HG03521 (cell line): ENCODE measurements around the gene SLC6A1.

Experiments
- ATAC-seq: cut with Tn5 transposase; IDR thresholded peaks from one replicate; pipeline ENCODE4 v1.9.1; 2021; ENCODE audit warnings: mild to moderate bottlenecking, moderate library complexity; ENCODE audit not compliant: unreplicated experiment

The SLC6A1 gene

DNA sequence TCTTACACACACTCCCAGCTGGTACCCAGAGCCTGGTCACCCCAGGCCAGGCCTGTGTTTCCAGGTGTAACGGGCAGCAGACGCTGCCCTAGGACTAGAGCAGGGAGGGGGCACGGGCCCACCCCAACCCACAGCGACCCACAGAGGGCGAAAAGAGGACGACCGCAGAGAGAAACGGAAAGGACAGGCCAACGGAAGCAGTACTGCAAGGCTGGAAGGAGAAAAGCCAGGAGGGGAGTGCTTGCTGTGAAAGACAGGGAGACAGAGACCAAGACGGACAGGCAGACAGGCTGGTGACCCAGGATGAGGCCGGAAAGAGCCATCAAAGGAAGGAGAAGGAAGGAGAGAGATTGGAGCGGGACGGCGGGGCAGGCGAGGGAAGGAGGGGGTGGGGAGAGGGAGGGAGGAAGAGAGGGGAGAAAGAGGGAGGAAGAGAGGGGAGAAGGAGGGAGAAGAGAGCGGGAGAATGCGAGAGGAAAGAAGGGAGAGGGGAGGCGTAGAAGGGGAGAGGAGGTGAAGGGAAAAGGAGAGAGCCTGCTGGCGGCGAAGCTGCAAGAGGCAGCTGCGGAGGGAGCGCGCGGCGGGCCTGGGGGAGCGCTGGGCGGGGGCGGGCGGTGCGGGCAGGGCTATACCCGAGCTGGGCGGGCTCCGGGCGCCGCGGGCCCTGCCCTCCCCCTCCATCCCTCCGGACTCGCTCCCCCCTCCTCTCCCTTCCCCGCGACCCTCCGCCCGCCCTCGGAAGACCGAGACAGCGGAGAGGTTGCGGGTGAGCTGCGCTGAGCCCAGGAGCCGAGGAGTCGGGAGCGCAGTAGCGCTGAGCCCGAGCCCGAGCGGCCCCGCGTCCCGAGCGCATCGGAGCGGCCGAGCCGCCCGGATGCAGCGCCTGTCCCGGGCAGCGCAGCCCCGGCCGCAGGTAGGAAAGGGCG lies at the start of gene SLC6A1:
SLC6A1 (plus strand) TSS at position 732 of the 926 bp plus-strand sequence. CDS start 24,464 bp downstream, outside the sequence.
- ATAC-seq, result no peak

DNA sequence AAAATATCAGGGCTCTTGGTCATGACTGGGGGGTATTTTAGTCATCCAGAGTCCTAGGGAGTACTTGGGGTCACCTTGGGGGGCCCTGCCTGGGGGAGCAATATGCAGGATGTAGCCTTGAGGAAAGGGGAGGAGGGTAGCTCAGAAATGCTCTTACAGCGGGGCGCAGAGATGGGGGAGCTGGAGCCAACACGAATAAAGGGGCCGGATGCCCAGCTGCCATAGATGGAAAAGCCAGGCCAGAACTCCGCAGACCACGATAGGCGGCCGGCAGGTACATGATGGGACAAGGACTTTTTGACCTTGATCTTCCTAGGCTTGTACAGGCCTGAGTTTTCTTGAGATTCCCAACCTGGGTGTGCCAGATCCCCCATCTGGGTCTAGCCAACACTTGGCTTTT lies 47.7 kb upstream of the SLC6A1 start:
- no peak for ATAC-seq

DNA sequence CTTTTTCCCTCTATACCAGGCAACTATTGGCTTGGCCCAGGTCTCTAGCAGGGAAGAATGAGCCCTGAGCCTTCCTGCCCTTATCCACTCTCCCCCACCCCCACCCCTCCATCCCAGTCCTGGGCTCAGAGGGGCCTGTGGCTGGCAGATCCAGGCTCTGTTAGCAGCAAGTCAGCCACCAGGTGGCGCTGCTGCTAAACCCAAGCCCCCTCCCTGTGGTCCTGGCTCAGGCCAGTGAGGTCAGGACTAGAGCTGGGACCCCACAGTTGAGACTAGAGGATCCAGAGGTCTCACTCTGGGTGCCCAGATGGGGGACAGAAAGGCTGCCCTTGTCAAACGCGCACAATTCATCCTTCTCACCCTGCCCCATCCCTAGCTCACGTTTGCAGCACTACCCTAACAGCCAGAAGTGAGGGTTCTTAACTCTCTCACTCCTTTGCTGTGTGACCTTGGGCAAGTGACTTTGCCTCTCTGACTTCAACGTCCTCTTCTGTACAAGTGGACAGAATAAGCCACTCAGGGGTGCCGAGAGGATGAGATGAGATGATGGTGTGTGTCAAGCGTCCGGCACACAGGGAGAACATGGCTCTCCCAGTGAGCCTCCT lies 46.8 kb upstream of the SLC6A1 start:
- ATAC-seq, result no peak

DNA sequence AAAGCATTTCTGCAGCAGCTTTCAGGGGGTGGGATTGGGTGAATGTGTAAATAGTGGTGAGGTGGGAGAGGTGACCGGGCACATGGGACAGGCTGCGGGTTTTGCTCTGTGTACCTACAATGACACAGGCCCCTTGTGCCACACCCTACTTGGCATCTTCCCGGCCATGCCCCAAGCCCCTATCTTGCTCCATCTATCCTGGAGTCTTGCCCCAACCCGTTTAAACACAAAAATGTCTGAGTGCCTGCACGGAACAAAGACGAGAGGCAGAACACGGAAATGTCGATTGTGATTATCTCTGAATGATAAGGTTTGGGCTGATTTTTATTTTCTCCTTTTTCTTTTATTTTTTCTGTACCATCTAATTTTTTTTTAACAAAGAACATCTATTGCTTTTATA lies 46.0 kb upstream of the SLC6A1 start:
- ATAC-seq, result no peak

DNA sequence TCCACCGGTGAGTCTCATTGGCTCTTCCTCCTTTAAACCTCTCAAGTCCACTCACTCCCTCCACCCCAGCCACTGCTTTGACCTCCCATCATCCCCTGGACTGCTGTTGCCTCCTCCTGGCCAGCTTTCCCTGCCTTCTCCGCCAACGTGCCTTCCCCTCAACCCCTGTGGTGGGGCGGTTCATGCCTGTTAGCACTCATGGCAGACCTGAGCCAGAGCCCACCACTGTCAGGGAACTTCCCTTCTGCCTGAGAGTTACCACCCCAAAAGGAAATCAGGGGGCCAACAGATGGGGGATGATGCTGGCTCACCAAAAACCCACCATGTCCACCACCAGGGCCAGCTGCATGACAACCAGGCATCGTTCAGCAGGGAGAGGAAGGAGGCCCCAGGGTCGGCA lies 44.2 kb upstream of the SLC6A1 start:
- no peak for ATAC-seq

DNA sequence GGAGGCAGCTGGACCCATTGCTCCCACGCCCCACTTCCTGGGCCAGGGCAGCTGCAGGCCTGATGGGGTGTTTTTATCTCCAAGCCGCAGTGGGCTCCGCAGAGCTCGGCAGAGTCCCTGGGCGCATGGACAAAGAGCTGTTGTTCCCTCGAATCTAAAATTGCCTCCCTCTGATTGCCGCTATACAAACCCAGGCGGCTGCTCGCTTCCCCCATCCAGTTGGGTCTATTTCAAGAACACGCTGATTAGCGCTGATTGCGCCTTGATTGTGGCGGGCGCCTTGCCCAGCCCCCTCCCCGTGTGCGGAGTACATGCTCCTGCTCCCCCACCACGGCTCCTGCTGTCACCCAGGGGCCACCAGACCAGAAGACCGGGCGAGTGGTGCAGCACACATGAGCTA lies 43.4 kb upstream of the SLC6A1 start:
- ATAC-seq, result no peak

DNA sequence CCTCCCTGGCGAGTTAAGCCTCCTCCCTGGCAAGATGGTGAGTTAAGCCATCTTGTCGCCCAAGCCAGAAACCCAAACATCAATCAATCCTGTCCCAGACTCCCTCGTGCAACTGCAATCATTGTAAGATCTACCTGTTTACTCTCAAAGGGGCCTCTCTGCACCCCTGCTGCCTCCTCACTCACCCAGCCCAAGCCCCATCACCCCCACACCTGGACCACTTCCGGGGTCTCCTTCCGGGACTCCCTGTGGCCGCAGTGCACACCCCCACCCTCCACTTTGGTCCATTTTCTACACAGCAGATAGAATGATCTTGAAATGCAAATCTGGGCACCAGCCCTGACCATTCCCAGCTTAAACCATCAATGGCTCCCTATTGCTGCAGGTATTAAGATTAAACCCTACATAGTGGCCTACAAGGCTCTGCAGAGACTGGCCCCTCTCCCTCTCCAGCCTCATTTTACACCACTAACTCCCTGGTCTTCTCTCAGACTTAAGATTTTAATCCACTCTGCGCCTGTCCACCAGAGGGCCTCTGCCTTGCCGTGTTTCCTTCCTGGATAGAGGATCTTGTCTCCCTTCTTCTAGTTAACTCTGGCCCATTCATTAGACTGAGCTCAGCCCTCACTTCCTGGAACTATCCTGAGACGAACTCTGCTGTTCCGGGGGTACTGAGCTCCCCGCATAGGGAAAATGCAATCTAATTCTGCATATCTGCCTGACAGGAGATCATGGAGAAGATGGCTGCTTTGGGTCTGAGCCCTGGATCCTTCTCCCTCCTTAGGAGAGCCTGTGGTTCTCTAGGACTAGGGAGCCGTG lies 41.9 kb upstream of the SLC6A1 start:
- ATAC-seq, result no peak

DNA sequence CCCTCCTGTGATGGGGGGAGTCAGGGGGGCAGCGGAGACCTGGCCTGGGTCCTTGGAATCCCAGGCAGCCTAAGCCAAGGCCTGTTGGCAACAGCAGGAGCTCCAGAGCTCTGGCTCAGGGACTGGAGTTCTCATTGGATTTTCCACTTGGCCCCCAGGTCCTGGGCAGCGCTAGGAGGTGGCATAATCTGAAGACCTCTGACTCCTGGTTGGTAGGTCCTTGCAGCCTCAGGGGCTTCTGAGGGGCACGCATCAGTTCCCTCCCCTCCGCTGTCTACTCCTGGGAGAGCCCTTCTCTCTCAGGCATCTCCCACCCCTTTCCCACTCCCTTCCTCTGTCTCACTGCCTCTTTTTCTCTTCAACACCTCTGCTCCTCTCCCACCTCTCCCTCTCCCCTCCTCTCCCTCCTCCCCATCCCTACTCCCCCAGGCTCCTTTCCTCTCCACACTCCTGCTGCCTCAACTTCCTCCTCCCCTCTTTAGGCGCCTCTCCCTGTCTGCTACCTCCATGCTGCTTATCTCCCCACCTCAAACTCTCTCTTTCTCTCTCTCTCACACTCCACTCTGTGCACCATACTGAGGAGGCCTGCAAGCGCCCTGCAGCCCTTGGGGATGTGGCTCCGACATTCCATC lies 41.1 kb upstream of the SLC6A1 start:
- no peak for ATAC-seq

DNA sequence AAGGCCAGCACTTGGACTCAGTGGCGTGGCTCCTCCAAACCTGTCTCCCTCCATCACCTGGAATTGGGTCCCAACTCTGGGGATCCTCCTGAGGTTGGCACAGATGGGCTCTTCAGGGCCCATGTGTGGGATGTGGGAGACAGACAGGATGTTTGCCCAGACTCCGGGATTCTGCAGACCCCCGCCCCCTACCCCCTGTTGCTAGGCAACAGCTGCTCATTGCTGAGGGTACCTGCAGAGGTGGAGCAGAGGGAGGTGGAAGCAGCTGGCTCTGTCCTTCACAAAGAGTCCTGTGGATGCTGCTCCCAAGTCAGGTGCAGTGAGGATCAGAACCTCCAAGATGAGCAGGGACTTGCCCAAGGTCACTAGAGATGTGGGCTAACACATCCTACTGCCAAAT lies 40.0 kb upstream of the SLC6A1 start:
- ATAC-seq, result no peak

DNA sequence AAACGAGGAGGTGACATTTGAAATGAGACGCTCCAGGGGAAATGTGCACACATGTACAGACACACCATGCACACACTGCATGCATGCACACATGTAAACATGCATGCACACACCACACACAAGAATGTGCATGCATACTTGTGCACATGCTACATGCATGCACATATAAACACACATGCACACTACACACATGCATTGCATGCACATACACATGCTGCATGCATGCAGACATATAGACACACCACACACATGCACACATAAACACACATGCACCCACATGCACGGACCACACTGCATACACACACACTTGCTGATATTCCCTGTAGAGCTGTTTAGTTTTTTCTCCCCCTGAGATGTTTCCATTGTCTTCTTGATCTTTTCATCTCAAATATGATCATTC lies 37.8 kb upstream of the SLC6A1 start:
- ATAC-seq, result no peak

DNA sequence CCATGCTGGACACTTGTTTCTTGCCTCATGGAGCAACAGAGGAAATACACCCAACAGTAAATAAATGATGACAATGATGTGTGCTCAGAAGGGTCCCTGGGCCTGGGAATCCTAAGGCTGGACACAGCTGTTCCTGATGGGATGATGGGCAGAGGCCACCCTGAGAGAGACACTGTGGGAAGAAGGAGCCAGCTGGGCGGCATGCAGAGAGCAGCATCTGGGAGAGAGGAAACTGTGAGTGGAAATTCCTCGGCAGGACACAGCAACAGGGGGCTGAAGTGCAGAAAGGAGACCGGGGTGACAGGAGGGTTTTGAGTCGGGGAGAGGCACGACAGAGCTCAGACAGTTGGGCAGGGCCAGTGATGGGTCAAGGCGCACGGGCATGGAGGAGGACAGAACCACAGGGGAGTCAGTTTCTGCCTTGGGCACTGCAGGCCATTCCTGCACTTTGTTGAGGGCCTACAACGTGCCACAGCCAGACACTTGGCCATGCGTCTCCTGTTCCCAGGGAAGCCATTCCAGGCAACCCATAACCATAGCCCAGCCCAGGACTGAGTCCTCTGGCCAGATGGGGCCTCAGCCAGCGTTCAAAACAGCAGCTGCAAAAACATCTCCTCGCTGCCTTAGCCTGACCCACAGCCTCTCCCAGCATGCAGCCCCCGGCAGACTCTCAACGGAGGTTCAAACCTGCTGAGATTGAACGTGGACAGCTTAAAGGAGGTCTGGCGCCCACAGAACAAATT lies 36.7 kb upstream of the SLC6A1 start:
- no peak for ATAC-seq

DNA sequence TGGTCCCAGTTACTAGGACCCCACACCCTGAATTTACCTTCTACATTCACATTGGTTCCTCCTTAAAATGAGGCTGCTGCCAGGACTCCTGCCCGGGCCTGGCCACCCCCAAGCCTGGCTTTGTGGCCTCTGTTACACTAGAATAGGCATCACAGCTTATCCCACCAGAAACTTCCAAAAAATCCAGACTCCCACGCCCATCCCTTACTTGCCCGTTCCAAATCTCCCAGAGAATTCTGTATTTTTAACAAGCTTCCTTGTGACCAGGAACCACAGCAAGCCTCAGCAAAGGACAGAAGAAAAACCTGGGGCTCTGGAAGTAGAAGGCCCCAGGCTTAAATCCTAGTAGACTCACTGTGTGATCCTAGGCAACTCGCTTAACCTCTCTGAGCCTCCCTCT lies 36.0 kb upstream of the SLC6A1 start:
- no peak for ATAC-seq

DNA sequence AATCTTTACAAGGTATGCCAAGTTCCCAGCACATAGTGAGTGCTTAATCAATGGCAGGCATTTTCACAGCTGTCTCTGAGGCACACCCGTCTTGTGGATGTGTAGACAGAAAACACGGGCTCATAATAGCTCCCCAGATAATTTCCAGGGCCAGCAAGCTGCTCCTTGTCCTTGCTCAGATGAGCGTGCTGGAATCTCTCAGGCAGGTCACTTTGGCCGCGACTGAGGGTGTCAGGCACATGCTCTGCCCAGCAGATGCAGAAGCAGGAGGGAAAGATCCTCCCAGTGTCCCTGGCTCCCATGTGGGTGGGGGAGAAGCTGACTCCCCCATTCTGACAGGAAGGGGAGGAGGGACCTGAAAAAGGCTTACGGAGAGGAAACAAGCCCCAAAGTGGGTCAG lies 35.6 kb upstream of the SLC6A1 start:
- no peak for ATAC-seq

DNA sequence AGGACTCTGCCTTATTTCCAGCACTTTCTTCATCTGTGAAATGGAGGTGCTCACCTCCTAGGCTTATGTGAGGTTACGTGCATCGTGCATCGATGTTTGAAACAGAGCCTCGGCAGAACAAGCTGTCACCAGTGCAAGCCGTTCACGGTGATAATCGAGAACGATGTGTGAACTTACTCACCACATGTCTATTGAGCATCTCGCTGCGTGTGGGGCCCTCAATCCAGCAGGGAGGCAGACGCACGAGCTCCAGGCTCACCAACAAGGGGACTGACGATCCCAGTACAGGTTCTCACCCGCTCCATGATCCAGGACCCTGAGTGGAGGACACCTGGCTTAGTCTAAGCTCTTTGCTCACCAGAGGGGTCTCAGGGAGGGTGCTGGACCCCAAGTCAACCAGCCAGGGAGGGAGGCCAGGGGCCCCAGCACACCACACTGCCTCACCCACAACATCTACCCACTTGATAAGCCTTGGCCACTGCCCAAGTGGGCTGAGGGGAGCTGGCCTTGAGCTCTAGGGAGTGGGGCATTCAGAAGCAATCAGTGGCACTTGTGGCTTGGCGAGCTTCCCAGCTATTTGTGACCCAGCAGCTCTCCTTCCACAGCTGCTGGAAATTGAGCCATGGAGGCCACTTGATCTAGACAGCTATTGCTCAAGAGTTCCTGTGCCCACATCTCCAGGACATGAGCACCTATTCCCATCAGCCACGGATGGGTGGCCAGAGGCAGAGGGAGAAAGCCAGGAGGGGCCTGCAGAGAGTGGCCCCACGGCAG lies 34.4 kb upstream of the SLC6A1 start:
- no peak for ATAC-seq

DNA sequence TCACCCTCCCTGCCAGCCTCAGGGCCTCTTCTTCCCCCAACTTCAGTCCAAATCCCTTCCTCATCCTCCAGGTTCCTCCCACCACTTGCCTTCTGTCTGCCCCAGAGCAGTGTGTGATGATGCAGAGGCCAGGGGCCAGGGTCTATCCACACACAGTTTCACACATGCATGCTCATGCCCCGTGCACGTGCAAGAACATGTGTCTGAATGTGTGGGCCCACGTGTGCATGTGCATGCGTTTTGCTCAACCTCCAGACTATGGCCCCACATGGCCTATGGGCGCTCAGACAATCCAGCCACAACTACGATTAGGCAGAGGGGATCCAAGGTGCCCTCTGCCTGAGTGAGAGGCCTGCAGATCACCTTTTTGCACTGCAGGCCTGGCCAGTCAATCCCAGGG lies 32.3 kb upstream of the SLC6A1 start:
- ATAC-seq, result no peak

DNA sequence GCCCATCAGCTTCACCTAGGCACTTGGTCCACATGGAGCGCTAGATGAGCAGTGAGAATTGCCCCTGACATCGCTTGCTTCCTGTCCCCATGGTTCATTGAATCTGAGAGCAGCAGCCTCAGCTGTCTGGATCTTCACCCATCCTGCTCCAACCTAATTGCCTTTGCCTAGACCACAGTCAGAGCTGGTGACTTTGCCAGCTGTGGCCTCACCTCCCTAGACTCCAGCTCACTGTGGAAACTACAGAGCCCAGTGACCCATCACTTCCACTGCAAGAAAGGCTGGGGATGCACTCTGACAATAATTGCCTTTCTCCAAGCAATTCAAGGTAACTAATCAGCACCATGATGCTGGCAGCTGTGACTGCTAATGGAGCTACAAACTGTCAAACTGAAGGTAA lies 30.6 kb upstream of the SLC6A1 start:
- no peak for ATAC-seq

DNA sequence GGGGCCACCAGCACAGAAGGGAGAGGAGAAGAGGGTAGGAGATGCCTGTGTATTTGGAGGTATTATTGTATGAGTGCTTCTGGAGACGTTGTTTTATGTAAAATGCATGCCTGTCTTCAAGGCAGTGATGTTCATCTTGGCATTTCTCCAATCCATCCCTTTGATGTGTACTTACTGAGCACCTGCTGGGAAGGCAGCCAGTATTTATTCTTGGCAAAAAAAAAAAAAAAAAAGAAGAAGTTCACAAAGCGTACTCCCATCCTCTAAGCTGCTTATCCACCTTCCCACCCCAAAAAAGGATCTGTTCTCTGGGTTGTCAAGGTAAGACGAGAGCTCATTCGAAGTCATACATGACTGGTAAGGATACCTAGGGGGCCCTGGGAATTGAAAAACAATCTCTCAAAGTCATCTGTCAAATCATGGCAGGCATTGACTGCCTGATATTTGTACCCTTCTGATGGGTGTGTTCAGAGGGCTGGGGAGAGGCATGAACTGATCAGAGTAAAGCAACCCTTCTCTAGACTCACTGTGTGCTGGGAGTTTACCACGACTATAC lies 30.0 kb upstream of the SLC6A1 start:
- no peak for ATAC-seq

DNA sequence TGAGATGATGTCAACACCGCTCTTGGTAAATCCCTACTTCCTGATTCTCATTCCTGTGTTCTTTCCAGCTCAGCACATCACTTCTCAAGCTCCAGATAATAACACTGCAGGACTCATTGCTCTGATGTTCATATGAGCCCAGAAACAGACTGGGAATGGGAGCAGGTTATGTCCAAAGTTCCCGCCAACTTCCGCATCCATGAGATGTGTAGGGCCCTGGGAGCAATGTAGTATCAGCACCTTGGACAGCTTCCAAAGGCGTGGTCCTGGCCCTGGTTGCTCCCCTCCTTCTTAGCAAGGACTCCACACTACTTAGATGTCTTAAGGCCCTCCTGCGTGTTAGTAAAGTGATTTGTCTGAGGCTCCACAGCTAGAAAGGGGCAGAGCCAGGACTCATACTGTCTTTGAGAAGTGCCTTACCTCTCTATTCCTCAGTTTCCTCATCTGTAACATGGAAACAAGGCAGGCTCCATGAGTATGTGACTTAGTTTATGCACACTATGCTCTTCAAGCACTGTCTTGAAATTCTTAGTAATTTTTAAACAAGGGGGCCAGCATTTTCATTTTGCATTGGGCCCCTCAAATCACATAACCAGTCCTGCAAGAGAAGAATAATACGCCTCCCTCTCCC lies 27.9 kb upstream of the SLC6A1 start:
- no peak for ATAC-seq

DNA sequence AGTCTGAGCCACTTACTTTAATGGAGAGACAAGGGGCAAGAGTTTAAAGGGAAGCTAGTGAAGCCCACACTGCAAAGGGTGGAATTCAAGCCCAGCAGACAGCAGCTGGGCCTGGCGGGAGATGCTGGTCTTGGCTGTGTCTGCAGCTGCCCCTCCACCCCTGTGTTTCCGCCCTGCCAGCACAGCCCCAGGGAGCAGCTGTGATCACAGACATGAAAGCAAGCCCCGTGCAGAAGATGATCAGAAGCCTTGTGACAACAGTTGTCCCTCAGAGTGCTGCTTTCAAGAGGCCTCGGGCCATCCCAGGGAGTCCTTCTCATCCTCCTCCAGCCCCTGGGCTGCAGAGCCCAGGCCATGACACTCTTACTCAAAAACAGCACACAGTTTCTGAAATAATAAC lies 24.1 kb upstream of the SLC6A1 start:
- ATAC-seq, result no peak
